Measurements from ENCODE around the gene TNFSF15. TPM values are rescaled to one million over a fixed set of nuclear protein-coding genes. Genes with fewer than 3 reads are reported as not detected.

The TNFSF15 gene
- total and polyA plus RNA-seq, 8 donors = 0.31 to 12.3 (median 2.4) TPM

DNA sequence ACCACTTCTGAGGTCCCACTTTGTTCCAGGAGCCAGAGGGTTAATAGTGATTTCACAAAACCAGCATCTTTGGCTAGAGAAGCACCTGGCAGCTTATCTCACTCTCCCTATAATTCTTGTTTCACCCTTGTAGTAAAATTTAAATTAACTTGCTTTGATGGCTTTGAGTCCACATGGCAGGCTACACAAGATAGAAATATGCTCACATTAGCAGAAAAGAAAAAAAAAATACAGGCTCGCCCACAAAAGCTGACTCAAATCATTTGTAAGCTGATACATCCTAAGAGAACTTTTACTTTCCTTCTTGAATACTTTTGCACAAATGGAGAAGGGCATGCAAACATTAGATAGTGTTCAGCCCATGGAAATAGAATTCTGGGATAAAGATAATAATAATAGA lies 36.2 kb downstream of the TNFSF15 start:
- Histone ChIP-seq H3K9me3 (no peaks in the 10 kb centered on the region), H3K4me1 (peaks cover 0 to 16% (median 7%) of the 10 kb centered on the region in 4 donors), H3K4me3 (no peak overlapping the region), H3K27ac (no peak overlapping the region), H3K27me3 (no peaks in the 10 kb centered on the region), H3K36me3 (no peaks in the 10 kb centered on the region)
- intact Hi-C loops (cut with DNase I; ENCODE audit: low total_unique reads) = no loop called here
- WGBS, 5 donors = 23 to 36% (median 25%) methylated on average over 1 of the region's 1 CpG
- TF ChIP-seq EP300 (IDR thresholded peaks at IDR 0.05) (no peak), POLR2A (IDR thresholded peaks at IDR 0.05) (no peak), POLR2AphosphoS5 (IDR thresholded peaks at IDR 0.05) (no peak)
- TF ChIP-seq, protein P1, sequence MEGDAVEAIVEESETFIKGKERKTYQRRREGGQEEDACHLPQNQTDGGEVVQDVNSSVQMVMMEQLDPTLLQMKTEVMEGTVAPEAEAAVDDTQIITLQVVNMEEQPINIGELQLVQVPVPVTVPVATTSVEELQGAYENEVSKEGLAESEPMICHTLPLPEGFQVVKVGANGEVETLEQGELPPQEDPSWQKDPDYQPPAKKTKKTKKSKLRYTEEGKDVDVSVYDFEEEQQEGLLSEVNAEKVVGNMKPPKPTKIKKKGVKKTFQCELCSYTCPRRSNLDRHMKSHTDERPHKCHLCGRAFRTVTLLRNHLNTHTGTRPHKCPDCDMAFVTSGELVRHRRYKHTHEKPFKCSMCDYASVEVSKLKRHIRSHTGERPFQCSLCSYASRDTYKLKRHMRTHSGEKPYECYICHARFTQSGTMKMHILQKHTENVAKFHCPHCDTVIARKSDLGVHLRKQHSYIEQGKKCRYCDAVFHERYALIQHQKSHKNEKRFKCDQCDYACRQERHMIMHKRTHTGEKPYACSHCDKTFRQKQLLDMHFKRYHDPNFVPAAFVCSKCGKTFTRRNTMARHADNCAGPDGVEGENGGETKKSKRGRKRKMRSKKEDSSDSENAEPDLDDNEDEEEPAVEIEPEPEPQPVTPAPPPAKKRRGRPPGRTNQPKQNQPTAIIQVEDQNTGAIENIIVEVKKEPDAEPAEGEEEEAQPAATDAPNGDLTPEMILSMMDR (IDR thresholded peaks at IDR 0.05) = no peak
- DNase-seq = peak in 1 of 2 donors; percentile 18

DNA sequence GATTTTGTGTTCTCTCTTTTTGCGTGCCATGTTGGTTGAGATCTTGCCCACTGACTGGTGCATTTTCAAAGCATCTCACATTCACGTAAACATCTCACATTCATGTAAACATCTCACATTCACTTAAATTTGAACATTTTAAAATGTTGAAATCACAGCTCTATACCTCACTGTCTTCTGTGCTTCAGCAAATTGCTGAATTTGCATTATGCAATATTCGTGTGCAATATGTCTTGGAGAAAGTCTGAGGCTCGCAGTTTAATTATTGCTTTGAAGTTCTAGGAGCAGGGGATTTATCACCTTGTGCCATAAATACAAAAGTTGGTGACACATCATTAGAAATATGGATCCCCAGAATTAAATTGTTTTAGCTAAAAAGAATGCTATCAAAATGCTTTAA lies 42.6 kb downstream of the TNFSF15 start:
- intact Hi-C loops (cut with DNase I; ENCODE audit: low total_unique reads) = no loop called here

DNA sequence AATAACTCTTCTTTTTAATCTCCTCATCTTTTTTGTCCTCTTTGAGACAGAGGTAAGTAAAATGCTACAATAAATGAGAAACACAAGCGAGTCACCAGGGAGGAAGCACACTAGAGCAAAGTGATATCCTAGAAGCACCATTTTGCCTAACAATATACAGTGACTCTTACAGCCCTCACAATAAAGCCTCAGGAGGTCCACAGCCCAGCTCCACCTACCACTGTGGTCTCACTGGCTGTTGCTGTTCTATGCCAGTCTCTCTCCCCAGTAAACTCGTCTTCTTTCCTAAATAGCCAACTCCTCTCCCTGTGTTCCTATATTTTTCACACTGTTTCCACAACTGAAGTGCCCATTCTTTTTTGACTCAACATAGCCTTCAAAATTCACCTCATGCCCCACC lies 44.3 kb downstream of the TNFSF15 start:
- DNase-seq = no peak
- Histone ChIP-seq H3K27me3 (no peaks in the 10 kb centered on the region), H3K4me3 (no peak overlapping the region), H3K27ac (no peak overlapping the region), H3K36me3 (no peaks in the 10 kb centered on the region), H3K4me1 (no peaks in the 10 kb centered on the region), H3K9me3 (peaks cover 0 to 3% (median 0%) of the 10 kb centered on the region in 4 donors)
- TF ChIP-seq POLR2A (IDR thresholded peaks at IDR 0.05) = no peak
- TF ChIP-seq, protein P1 (IDR thresholded peaks at IDR 0.05) = no peak
- no peak for TF ChIP-seq POLR2AphosphoS5 (IDR thresholded peaks at IDR 0.05)
- no peak for TF ChIP-seq EP300 (IDR thresholded peaks at IDR 0.05)
- intact Hi-C loops (cut with DNase I; ENCODE audit: low total_unique reads) = no loop called here
- WGBS, 5 donors = 86 to 99% (median 93%) methylated on average over 2 of the region's 2 CpGs

More for the DNA sequence above, 42.6 kb downstream of the TNFSF15 start:
- Histone ChIP-seq H3K27ac (no peak overlapping the region), H3K27me3 (no peaks in the 10 kb centered on the region), H3K9me3 (peaks cover 0 to 3% (median 0%) of the 10 kb centered on the region in 4 donors), H3K36me3 (no peaks in the 10 kb centered on the region), H3K4me1 (no peaks in the 10 kb centered on the region), H3K4me3 (no peak overlapping the region)
- TF ChIP-seq, protein P1 (IDR thresholded peaks at IDR 0.05) = no peak
- TF ChIP-seq POLR2AphosphoS5 (IDR thresholded peaks at IDR 0.05) (no peak), EP300 (IDR thresholded peaks at IDR 0.05) (no peak), POLR2A (IDR thresholded peaks at IDR 0.05) (no peak)
- DNase-seq = no peak
- WGBS, 5 donors = 83 to 98% (median 94%) methylated on average over 4 of the region's 4 CpGs

DNA sequence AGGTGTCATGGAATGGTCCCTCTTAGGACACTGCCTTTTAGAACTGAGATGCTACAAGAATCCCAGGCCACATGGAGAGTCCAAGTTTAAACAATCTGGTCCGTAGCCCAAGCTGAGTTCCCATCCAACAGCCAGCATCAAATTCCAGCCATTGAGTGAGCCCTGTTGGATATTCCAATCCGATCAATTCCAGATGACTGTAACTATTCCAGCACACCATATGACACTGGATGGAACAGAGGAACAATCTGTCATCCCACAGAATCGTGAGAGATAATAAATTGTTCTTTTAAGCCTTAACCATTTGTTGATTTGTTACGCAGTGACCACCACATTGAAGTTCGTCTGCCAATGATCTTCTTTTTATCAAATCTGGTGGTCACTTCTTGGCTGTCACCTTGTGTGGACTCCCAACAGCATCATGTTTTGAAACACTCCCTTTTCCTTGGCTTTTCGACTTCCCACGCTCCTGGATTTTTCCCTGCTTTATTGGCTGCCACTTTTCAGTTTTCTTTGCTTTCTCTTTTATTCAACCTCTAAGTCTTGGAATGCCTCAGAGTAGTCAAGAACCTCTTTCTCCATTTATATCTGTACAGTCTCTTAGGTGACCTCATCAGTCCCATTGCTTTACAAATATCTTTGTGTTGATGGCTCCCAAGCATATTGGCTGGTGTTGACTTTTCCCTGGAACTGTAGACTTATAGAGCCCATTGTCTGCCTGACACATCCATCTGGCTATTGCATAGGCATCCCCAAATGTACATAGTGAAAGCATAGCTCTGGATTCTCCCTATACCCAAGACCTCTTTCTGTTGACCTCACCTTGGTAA lies 46.1 kb downstream of the TNFSF15 start:
- Histone ChIP-seq H3K27ac (no peak overlapping the region), H3K4me1 (no peaks in the 10 kb centered on the region), H3K36me3 (no peaks in the 10 kb centered on the region), H3K9me3 (peaks cover 0 to 3% (median 0%) of the 10 kb centered on the region in 4 donors), H3K27me3 (no peaks in the 10 kb centered on the region), H3K4me3 (no peak overlapping the region)
- WGBS, 5 donors = 87 to 97% (median 91%) methylated on average over 7 of the region's 7 CpGs
- intact Hi-C loops (cut with DNase I; ENCODE audit: low total_unique reads) = no loop called here
- TF ChIP-seq, protein P1 (IDR thresholded peaks at IDR 0.05) = no peak
- TF ChIP-seq POLR2AphosphoS5 (IDR thresholded peaks at IDR 0.05) (no peak), POLR2A (IDR thresholded peaks at IDR 0.05) (no peak), EP300 (IDR thresholded peaks at IDR 0.05) (no peak)
- DNase-seq = no peak
